ENCODE results near the gene NSG2. TPM values are rescaled to one million over a fixed set of nuclear protein-coding genes. Genes with fewer than 3 reads are reported as not detected.

The NSG2 gene
- total and polyA plus RNA-seq, 2 donors (not counting 1 experiment from before 2014, with no cell fraction given), result not detected

- Mint-ChIP-seq H3K4me1 (no peaks in the 10 kb centered on the region), H3K4me3 (no peak overlapping the region)
- POLR2A ChIA-PET, result no interaction called here
Observed at GRCh38 chr5:174047472-174048099, 2.1 kb downstream of the NSG2 start.

GRCh38 chr5:174052636-174053035 lies 7.1 kb downstream of the NSG2 start:
- Mint-ChIP-seq H3K27ac (no peak overlapping the region), H3K4me1 (no peaks in the 10 kb centered on the region), H3K9me3 (ENCODE audit: insufficient read depth) (no peaks in the 10 kb centered on the region), H3K27me3 (peaks cover 21% of the 10 kb centered on the region), H3K4me3 (no peak overlapping the region)
- Histone ChIP-seq H3K4me2 (replicated peaks; ENCODE audit: low read depth, low read length, poor library complexity, severe bottlenecking) (no peak overlapping the region), H2AFZ (ENCODE audit: insufficient read depth, low read depth, low read length, poor library complexity, severe bottlenecking) (no peak overlapping the region), H3K27me3 (replicated peaks in 1 of 4; ENCODE audit: control extremely low read depth in 1 of 4, control insufficient read depth in 3 of 4, insufficient read depth in 4 of 4, low read length in 3 of 4) (peaks cover 0 to 8% (median 2%) of the 10 kb centered on the region in 4 experiments), H3K36me3 (replicated peaks in 1 of 2; ENCODE audit: control extremely low read depth in 1 of 2, control insufficient read depth in 1 of 2, extremely low read depth in 1 of 2, insufficient read depth in 2 of 2, low read length in 1 of 2) (no peaks in the 10 kb centered on the region), H3K9me3 (ENCODE audit: control extremely low read depth in 1 of 3, control insufficient read depth in 2 of 3, insufficient read depth in 1 of 3, low read length in 2 of 3) (no peaks in the 10 kb centered on the region), H3K9ac (ENCODE audit: low read length) (no peak overlapping the region), H3K4me1 (ENCODE audit: control insufficient read depth in 2 of 2, insufficient read depth in 2 of 2, low read length in 2 of 2) (no peaks in the 10 kb centered on the region), H4K20me1 (ENCODE audit: control insufficient read depth, insufficient read depth, low read length, poor library complexity, severe bottlenecking) (no peaks in the 10 kb centered on the region), H3K27ac (ENCODE audit: low read length in 2 of 2) (no peak overlapping the region), H3K4me3 (ENCODE audit: control extremely low read depth in 1 of 5, extremely low read depth in 1 of 5, insufficient read depth in 1 of 5, low read depth in 2 of 5, low read length in 4 of 5) (no peak overlapping the region), H3K79me2 (ENCODE audit: control insufficient read depth, insufficient read depth, low read length) (no peaks in the 10 kb centered on the region)
- POLR2A ChIA-PET, result no interaction called here
- intact Hi-C loops (cut with micrococcal nuclease), result no loop called here
- no peak for ATAC-seq (ENCODE audit: low read depth)
- no peak for DNase-seq
- CTCF ChIA-PET, result no interaction called here
- TF ChIP-seq CTCF (IDR thresholded peaks at IDR 0.05) (no peak), EZH2 (IDR thresholded peaks at IDR 0.05; ENCODE audit: borderline replicate concordance, insufficient read depth, low read depth, low read length, poor library complexity, severe bottlenecking) (no peak)
- WGBS (ENCODE audit: insufficient coverage), result 83% methylated on average over 4 of the region's 5 CpGs

More at GRCh38 chr5:174047472-174048099, 2.1 kb downstream of the NSG2 start:
- intact Hi-C loops (cut with micrococcal nuclease), result no loop called here
- Histone ChIP-seq H3K4me1 (ENCODE audit: control insufficient read depth in 2 of 2, insufficient read depth in 2 of 2, low read length in 2 of 2) (no peaks in the 10 kb centered on the region), H3K9ac (ENCODE audit: low read length) (no peak overlapping the region), H3K27me3 (replicated peaks in 1 of 4; ENCODE audit: control extremely low read depth in 1 of 4, control insufficient read depth in 3 of 4, insufficient read depth in 4 of 4, low read length in 3 of 4) (peaks cover 0 to 8% (median 3%) of the 10 kb centered on the region in 4 experiments), H3K4me3 (ENCODE audit: control extremely low read depth in 1 of 5, extremely low read depth in 1 of 5, insufficient read depth in 1 of 5, low read depth in 2 of 5, low read length in 4 of 5) (no peak overlapping the region), H4K20me1 (ENCODE audit: control insufficient read depth, insufficient read depth, low read length, poor library complexity, severe bottlenecking) (no peaks in the 10 kb centered on the region), H3K4me2 (replicated peaks; ENCODE audit: low read depth, low read length, poor library complexity, severe bottlenecking) (no peak overlapping the region), H3K27ac (ENCODE audit: low read length in 2 of 2) (no peak overlapping the region), H3K36me3 (replicated peaks in 1 of 2; ENCODE audit: control extremely low read depth in 1 of 2, control insufficient read depth in 1 of 2, extremely low read depth in 1 of 2, insufficient read depth in 2 of 2, low read length in 1 of 2) (no peaks in the 10 kb centered on the region), H3K79me2 (ENCODE audit: control insufficient read depth, insufficient read depth, low read length) (no peaks in the 10 kb centered on the region), H3K9me3 (ENCODE audit: control extremely low read depth in 1 of 3, control insufficient read depth in 2 of 3, insufficient read depth in 1 of 3, low read length in 2 of 3) (peaks cover 0 to 4% (median 0%) of the 10 kb centered on the region in 3 donors), H2AFZ (ENCODE audit: insufficient read depth, low read depth, low read length, poor library complexity, severe bottlenecking) (no peak overlapping the region)
- TF ChIP-seq CTCF (IDR thresholded peaks at IDR 0.05) (no peak), EZH2 (IDR thresholded peaks at IDR 0.05; ENCODE audit: borderline replicate concordance, insufficient read depth, low read depth, low read length, poor library complexity, severe bottlenecking) (no peak)
- H3K27ac Mint-ChIP-seq, result no peak overlapping the region
- ATAC-seq (ENCODE audit: low read depth) (no peak), DNase-seq (no peak)
- WGBS (ENCODE audit: insufficient coverage), result 77% methylated on average over 4 of the region's 4 CpGs
- CTCF ChIA-PET, result no interaction called here
- no peaks in the 10 kb centered on the region for H3K9me3 Mint-ChIP-seq (ENCODE audit: insufficient read depth)
- H3K27me3 Mint-ChIP-seq, result peaks cover 54% of the 10 kb centered on the region

All from B cell (primary cell).